Measurements from ENCODE around the gene BIRC6.
"Not testable (repeated sequence)": the region's sequence is repeated elsewhere in the genome, so short reads cannot be mapped to it uniquely, and the experiment has no call there.

Gene BIRC6

GRCh38 chr2:32356681-32357317 is at the start of gene BIRC6:
TSS of gene BIRC6 (plus strand) at chr2:32357023. CDS start at chr2:32357162, 139 bp downstream.
- DNase-seq, result peak; percentile 85

GRCh38 chr2:32310577-32310976 is 46.2 kb upstream of the BIRC6 start:
- no peak for DNase-seq

- DNase-seq, result no peak
These were observed 41.9 kb upstream of the BIRC6 start for GRCh38 chr2:32314886-32315285.

- not testable (repeated sequence) for DNase-seq
These were observed 28.1 kb upstream of the BIRC6 start for GRCh38 chr2:32328679-32329078.

- DNase-seq, result not testable (repeated sequence)
These were observed 27.4 kb upstream of the BIRC6 start for GRCh38 chr2:32329180-32329980.

GRCh38 chr2:32330136-32330535 is 26.7 kb upstream of the BIRC6 start:
- DNase-seq, result no peak

GRCh38 chr2:32342801-32343200 is 14.0 kb upstream of the BIRC6 start:
- DNase-seq, result no peak

GRCh38 chr2:32350797-32351196 is 6.0 kb upstream of the BIRC6 start:
- DNase-seq, result not testable (repeated sequence)

- no peak for DNase-seq
These were observed 695 bp upstream of the BIRC6 start for GRCh38 chr2:32355976-32356680.

GRCh38 chr2:32357318-32358110 is 691 bp downstream of the BIRC6 start:
- peak; percentile 11 for DNase-seq

- peak; percentile 3 for DNase-seq
These were observed 1.3 kb downstream of the BIRC6 start for GRCh38 chr2:32358111-32358482.

GRCh38 chr2:32360416-32360815 is 3.6 kb downstream of the BIRC6 start:
- DNase-seq, result no peak

GRCh38 chr2:32362997-32363396 is 6.2 kb downstream of the BIRC6 start:
- not testable (repeated sequence) for DNase-seq

GRCh38 chr2:32363597-32363996 is 6.8 kb downstream of the BIRC6 start:
- no peak for DNase-seq

- DNase-seq, result not testable (repeated sequence)
These were observed 7.5 kb downstream of the BIRC6 start for GRCh38 chr2:32364290-32364689.

GRCh38 chr2:32365679-32366078 is 8.9 kb downstream of the BIRC6 start:
- not testable (repeated sequence) for DNase-seq

- DNase-seq, result no peak
These were observed 9.8 kb downstream of the BIRC6 start for GRCh38 chr2:32366595-32366994.

- no peak for DNase-seq
These were observed 12.4 kb downstream of the BIRC6 start for GRCh38 chr2:32369222-32369621.

- DNase-seq, result not testable (repeated sequence)
These were observed 14.1 kb downstream of the BIRC6 start for GRCh38 chr2:32370942-32371341.

- DNase-seq, result no peak
These were observed 15.8 kb downstream of the BIRC6 start for GRCh38 chr2:32372519-32373182.

GRCh38 chr2:32375228-32375892 is 18.5 kb downstream of the BIRC6 start:
- DNase-seq, result no peak

GRCh38 chr2:32376756-32377155 is 19.9 kb downstream of the BIRC6 start:
- DNase-seq, result no peak
